HEK293 (cell line): ENCODE results near the gene IFT122.
"Not testable (repeated sequence)": the region's sequence is repeated elsewhere in the genome, so short reads cannot be mapped to it uniquely, and the experiment has no call there.

Experiments
- SP2 ChIP-seq: fragments of 450-650 bp; formaldehyde crosslinking; IDR thresholded peaks from 2 replicates; pipeline ENCODE4 v1.5.1; 2016; ENCODE audit warnings: missing biosample characterization, missing genetic modification characterization
- ZBTB21 ChIP-seq: fragments of 450-650 bp; formaldehyde crosslinking; IDR thresholded peaks from 2 replicates; pipeline ENCODE4 v1.5.1; 2017; ENCODE audit warnings: missing biosample characterization, missing genetic modification characterization
- ZNF274 ChIP-seq, 2 experiments: fragments of 200-500 bp in 1 of 2; fragments of 450-650 bp in 1 of 2; sonication (Bioruptor generic) in 1 of 2; formaldehyde crosslinking in 1 of 2; IDR thresholded peaks; 2 replicates each; pipeline versions ENCODE4 v1.5.1 to v1.6.1; 2014 to 2016; ENCODE audit warnings: borderline replicate concordance in 1 of 2, inconsistent platforms in 1 of 2, low read length in 1 of 2, missing biosample characterization in 1 of 2, missing genetic modification characterization in 1 of 2

GRCh38 chr3:129392106-129392887 lies 47.7 kb upstream of the IFT122 start:
- not testable (repeated sequence) for TF ChIP-seq ZBTB21; ZNF274 (IDR thresholded peaks at IDR 0.05; ENCODE audit: low read length); ZNF274 (tag by site-specific recombination; IDR thresholded peaks at IDR 0.05; ENCODE audit: borderline replicate concordance); SP2
